RWPE2 (cell line): Measurements from ENCODE around the gene CLSTN2.

Experiments used
- ATAC-seq: fragments of 200-7000 bp; cut with Tn5 transposase; 3 replicates; pipeline ENCODE4 v1.9.1; 2021; ENCODE audit warnings: low read depth
- DNase-seq: peaks from one replicate; pipeline ENCODE4 v3.0.0-alpha.2; 2020; ENCODE audit warnings: low spot score
- H3K27ac ChIP-seq: fragments of 450-650 bp; 2 replicates; pipeline ENCODE4 v1.5.1; 2017; ENCODE audit warnings: mild to moderate bottlenecking; ENCODE audit not compliant: poor library complexity, severe bottlenecking
- H3K27me3 ChIP-seq: fragments of 250-450 bp; sonication (Bioruptor Pico); 2 replicates; pipeline ENCODE4 v1.5.1; 2021; ENCODE audit warnings: mild to moderate bottlenecking, moderate library complexity; ENCODE audit not compliant: insufficient read depth, poor library complexity, severe bottlenecking
- H3K36me3 ChIP-seq: fragments of 250-450 bp; sonication (Bioruptor Pico); 2 replicates; pipeline ENCODE4 v1.5.1; 2020; ENCODE audit warnings: low read depth, mild to moderate bottlenecking, moderate library complexity
- H3K4me1 ChIP-seq: fragments of 250-450 bp; sonication (Bioruptor Pico); 2 replicates; pipeline ENCODE4 v1.5.1; 2021; ENCODE audit warnings: mild to moderate bottlenecking, moderate library complexity; ENCODE audit not compliant: insufficient read depth, poor library complexity, severe bottlenecking
- H3K4me3 ChIP-seq: fragments of 250-450 bp; sonication (Bioruptor Pico); 2 replicates; pipeline ENCODE4 v1.5.1; 2021; ENCODE audit warnings: mild to moderate bottlenecking, moderate library complexity; ENCODE audit not compliant: severe bottlenecking
- H3K9me3 ChIP-seq: fragments of 250-450 bp; sonication (Bioruptor Pico); 2 replicates; pipeline ENCODE4 v1.5.1; 2021; ENCODE audit warnings: mild to moderate bottlenecking, moderate library complexity; ENCODE audit not compliant: severe bottlenecking
- TF ChIP-seq, protein P1 (sequence below): fragments of 450-650 bp; IDR thresholded peaks from one replicate; pipeline ENCODE4 v1.5.1; 2017; ENCODE audit warnings: mild to moderate bottlenecking, moderate library complexity; ENCODE audit not compliant: poor library complexity, severe bottlenecking

Gene CLSTN2

DNA sequence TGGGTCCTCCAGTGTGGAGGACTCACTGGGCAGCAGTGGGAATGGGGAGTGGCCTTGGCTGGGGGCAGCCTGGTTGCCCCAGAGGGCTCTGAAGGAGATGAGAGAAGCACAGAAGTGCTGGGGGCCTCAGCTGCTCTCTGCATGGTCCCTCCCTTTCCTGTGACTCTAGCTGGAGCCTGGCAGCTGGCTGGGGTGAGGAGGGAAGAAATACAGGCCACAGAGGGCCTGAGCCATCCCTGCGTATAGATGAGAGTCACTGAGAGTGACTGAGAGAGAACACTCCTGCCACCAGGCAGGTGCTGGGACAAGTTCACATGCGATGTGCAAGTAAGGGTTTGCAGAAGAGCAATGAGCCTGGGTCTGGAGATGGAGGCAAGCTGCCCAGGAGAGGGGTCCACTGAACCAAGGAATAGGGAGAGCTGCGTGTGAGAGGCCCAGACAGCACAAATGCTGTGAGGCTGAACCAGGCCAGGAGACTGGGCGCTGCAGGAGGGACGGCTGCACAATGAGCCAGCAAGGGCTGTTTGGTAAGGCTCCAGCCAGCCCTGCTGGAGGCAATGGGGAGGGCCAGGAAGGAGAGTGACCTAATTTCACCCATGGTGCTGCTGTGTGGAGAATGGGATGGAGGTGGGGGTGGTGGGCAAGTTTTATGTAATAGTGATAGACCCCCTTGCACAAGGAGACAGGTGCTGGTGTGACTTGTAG lies 87.2 kb downstream of the CLSTN2 start:
- H3K27ac ChIP-seq, result no peak overlapping the region
- no peak overlapping the region for H3K4me3 ChIP-seq
- TF ChIP-seq, protein P1, sequence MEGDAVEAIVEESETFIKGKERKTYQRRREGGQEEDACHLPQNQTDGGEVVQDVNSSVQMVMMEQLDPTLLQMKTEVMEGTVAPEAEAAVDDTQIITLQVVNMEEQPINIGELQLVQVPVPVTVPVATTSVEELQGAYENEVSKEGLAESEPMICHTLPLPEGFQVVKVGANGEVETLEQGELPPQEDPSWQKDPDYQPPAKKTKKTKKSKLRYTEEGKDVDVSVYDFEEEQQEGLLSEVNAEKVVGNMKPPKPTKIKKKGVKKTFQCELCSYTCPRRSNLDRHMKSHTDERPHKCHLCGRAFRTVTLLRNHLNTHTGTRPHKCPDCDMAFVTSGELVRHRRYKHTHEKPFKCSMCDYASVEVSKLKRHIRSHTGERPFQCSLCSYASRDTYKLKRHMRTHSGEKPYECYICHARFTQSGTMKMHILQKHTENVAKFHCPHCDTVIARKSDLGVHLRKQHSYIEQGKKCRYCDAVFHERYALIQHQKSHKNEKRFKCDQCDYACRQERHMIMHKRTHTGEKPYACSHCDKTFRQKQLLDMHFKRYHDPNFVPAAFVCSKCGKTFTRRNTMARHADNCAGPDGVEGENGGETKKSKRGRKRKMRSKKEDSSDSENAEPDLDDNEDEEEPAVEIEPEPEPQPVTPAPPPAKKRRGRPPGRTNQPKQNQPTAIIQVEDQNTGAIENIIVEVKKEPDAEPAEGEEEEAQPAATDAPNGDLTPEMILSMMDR, result no peak
- H3K4me1 ChIP-seq, result no peaks in the 10 kb centered on the region
- H3K9me3 ChIP-seq, result no peaks in the 10 kb centered on the region
- DNase-seq (no peak), ATAC-seq (no peak)
- H3K27me3 ChIP-seq, result no peaks in the 10 kb centered on the region
- no peaks in the 10 kb centered on the region for H3K36me3 ChIP-seq

GRCh38 chr3:140023616-140024530 lies 88.9 kb downstream of the CLSTN2 start:
- no peak overlapping the region for H3K4me3 ChIP-seq
- H3K36me3 ChIP-seq, result no peaks in the 10 kb centered on the region
- no peaks in the 10 kb centered on the region for H3K27me3 ChIP-seq
- no peaks in the 10 kb centered on the region for H3K4me1 ChIP-seq
- DNase-seq (no peak), ATAC-seq (no peak)
- H3K27ac ChIP-seq, result no peak overlapping the region
- H3K9me3 ChIP-seq, result no peaks in the 10 kb centered on the region
- TF ChIP-seq, protein P1, result no peak

GRCh38 chr3:140031170-140031569 lies 96.2 kb downstream of the CLSTN2 start:
- H3K9me3 ChIP-seq, result no peaks in the 10 kb centered on the region
- no peak overlapping the region for H3K27ac ChIP-seq
- no peaks in the 10 kb centered on the region for H3K27me3 ChIP-seq
- TF ChIP-seq, protein P1, result no peak
- H3K4me3 ChIP-seq, result no peak overlapping the region
- H3K4me1 ChIP-seq, result no peaks in the 10 kb centered on the region
- H3K36me3 ChIP-seq, result no peaks in the 10 kb centered on the region
- DNase-seq (no peak), ATAC-seq (no peak)

DNA sequence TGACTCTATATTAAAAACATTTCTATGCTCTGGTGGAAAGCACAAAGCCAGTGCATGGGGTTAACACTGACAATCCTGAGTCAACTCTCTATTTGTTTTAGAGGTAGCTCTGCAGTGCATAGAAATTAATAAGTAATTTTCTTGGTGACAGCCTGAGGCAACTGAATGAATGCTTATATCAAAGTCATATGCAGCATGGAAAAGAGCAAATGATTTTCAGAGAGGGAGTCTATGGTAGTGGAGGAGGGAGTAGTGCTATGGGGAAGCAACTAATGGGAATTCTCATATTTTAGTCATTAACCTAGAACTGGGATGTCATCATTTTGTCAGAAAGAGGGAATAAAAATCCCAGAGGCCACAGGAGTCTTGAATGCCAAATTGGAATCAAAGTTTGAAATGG lies 99.1 kb downstream of the CLSTN2 start:
- no peak for DNase-seq

More for the DNA sequence above, 99.1 kb downstream of the CLSTN2 start:
- no peaks in the 10 kb centered on the region for H3K27me3 ChIP-seq
- no peaks in the 10 kb centered on the region for H3K4me1 ChIP-seq
- H3K9me3 ChIP-seq, result no peaks in the 10 kb centered on the region
- TF ChIP-seq, protein P1, result no peak
- no peaks in the 10 kb centered on the region for H3K36me3 ChIP-seq
- no peak overlapping the region for H3K4me3 ChIP-seq
- no peak overlapping the region for H3K27ac ChIP-seq
- ATAC-seq, result no peak
